IMR-90 (cell line): ENCODE data around the gene PLCG1. TPM values are rescaled to one million over a fixed set of nuclear protein-coding genes. Genes with fewer than 3 reads are reported as not detected.

ENCODE experiments used
- ATAC-seq: fragments of 200-7000 bp; cut with Tn5 transposase; 2 replicates; pipeline ENCODE4 v1.9.1; 2020; ENCODE audit warnings: low read depth, mild to moderate bottlenecking, moderate library complexity
- BruUV-seq: library from RNA; stranded (reverse); fragments of 400-500 nt; replicated peaks from 2 replicates; lab custom pipeline; 2021; lab: Mats Ljungman, UMichigan
- CTCF ChIA-PET: fragments of 300-600 bp; formaldehyde crosslinking; extraction: SDS; loops from one replicate; lab custom pipeline; 2021; ENCODE audit warnings: antibody characterized with exemption; lab: Yijun Ruan, JAX
- POLR2A ChIA-PET: fragments of 300-600 bp; sonication (Branson Sonifier 250); formaldehyde crosslinking; loops from one replicate; lab custom pipeline; 2022; ENCODE audit warnings: antibody characterized with exemption; ENCODE audit not compliant: unreplicated experiment; lab: Charles Lee
- DNase-seq: peaks from one replicate; pipeline ENCODE4 v3.0.0; 2013
- H2AFZ ChIP-seq: replicated peaks from 2 replicates; pipeline ENCODE3; 2013; ENCODE audit warnings: low read length, mild to moderate bottlenecking; ENCODE audit not compliant: poor library complexity
- H2AK5ac ChIP-seq: 2 replicates; pipeline ENCODE4 v1.6.1; 2013; ENCODE audit warnings: low read depth, low read length, inconsistent platforms
- H2AK9ac ChIP-seq: replicated peaks from 2 replicates; pipeline ENCODE3; 2013; ENCODE audit warnings: mild to moderate bottlenecking, low read depth, low read length, moderate library complexity; ENCODE audit not compliant: poor library complexity
- H2BK120ac ChIP-seq: 2 replicates; pipeline ENCODE4 v1.6.1; 2013; ENCODE audit warnings: low read depth, low read length, inconsistent platforms
- H2BK15ac ChIP-seq: 3 replicates; pipeline ENCODE4 v1.6.1; 2013; ENCODE audit warnings: low read depth, low read length, inconsistent platforms
- H2BK20ac ChIP-seq: 2 replicates; pipeline ENCODE4 v1.6.1; 2013; ENCODE audit warnings: low read depth, mild to moderate bottlenecking, inconsistent platforms, low read length, moderate library complexity
- H2BK5ac ChIP-seq: 2 replicates; pipeline ENCODE4 v1.6.1; 2013; ENCODE audit warnings: mild to moderate bottlenecking, low read depth, low read length, inconsistent platforms; ENCODE audit not compliant: poor library complexity, severe bottlenecking
- H3K14ac ChIP-seq: replicated peaks from 2 replicates; pipeline ENCODE4 v1.6.1; 2013; ENCODE audit warnings: low read depth, low read length, inconsistent platforms
- H3K18ac ChIP-seq: 2 replicates; pipeline ENCODE4 v1.6.1; 2013; ENCODE audit warnings: low read depth, low read length, control low read depth
- H3K23ac ChIP-seq: 2 replicates; pipeline ENCODE4 v1.6.1; 2013; ENCODE audit warnings: low read depth, low read length, inconsistent platforms
- H3K27ac ChIP-seq: 2 replicates; pipeline ENCODE4 v1.5.1; 2013; ENCODE audit warnings: mild to moderate bottlenecking, control low read depth, low read length; ENCODE audit not compliant: insufficient read depth
- H3K27me3 ChIP-seq: 2 replicates; pipeline ENCODE4 v1.6.1; 2013; ENCODE audit warnings: low read length; ENCODE audit not compliant: control insufficient read depth, insufficient read depth
- H3K36me3 ChIP-seq: 2 replicates; pipeline ENCODE4 v1.6.1; 2013; ENCODE audit warnings: low read length, mixed read lengths; ENCODE audit not compliant: control insufficient read depth, insufficient read depth
- H3K4ac ChIP-seq: 2 replicates; pipeline ENCODE4 v1.6.1; 2013; ENCODE audit warnings: low read depth, low read length, inconsistent platforms
- H3K4me1 ChIP-seq: 2 replicates; pipeline ENCODE4 v1.6.1; 2013; ENCODE audit warnings: low read length, mixed read lengths; ENCODE audit not compliant: control insufficient read depth, insufficient read depth
- H3K4me2 ChIP-seq: 2 replicates; pipeline ENCODE4 v1.6.1; 2013; ENCODE audit warnings: low read depth, mild to moderate bottlenecking, control low read depth, low read length, moderate library complexity
- H3K4me3 ChIP-seq: 2 replicates; pipeline ENCODE4 v1.5.1; 2013; ENCODE audit warnings: low read depth, mild to moderate bottlenecking, control low read depth, low read length, moderate library complexity; ENCODE audit not compliant: insufficient read depth
- H3K56ac ChIP-seq: 2 replicates; pipeline ENCODE4 v1.6.1; 2013; ENCODE audit warnings: low read length, inconsistent platforms; ENCODE audit not compliant: insufficient read depth; ENCODE audit errors: extremely low read depth
- H3K79me1 ChIP-seq, 2 experiments: 2 replicates each; pipeline ENCODE4 v1.6.1; 2013; ENCODE audit warnings: low read length in 2 of 2, inconsistent platforms in 1 of 2, low read depth in 1 of 2
- H3K9ac ChIP-seq: 2 replicates; pipeline ENCODE4 v1.6.1; 2013; ENCODE audit warnings: low read depth, low read length, control low read depth
- H3K9me1 ChIP-seq: 2 replicates; pipeline ENCODE4 v1.6.1; 2013; ENCODE audit warnings: low read length, inconsistent platforms; ENCODE audit not compliant: insufficient read depth
- H3K9me3 ChIP-seq: 2 replicates; pipeline ENCODE4 v1.6.1; 2013; ENCODE audit warnings: low read length; ENCODE audit not compliant: control insufficient read depth, insufficient read depth
- H4K20me1 ChIP-seq: 2 replicates; pipeline ENCODE4 v1.6.1; 2013; ENCODE audit warnings: low read length, inconsistent platforms; ENCODE audit not compliant: insufficient read depth
- H4K5ac ChIP-seq: 2 replicates; pipeline ENCODE4 v1.6.1; 2013; ENCODE audit warnings: mild to moderate bottlenecking, low read depth, low read length, control low read depth
- H4K8ac ChIP-seq, 2 experiments: 2 replicates each; pipeline ENCODE4 v1.6.1; 2013; ENCODE audit warnings: low read depth in 2 of 2, low read length in 2 of 2, control low read depth in 1 of 2, inconsistent platforms in 1 of 2
- H4K91ac ChIP-seq: 2 replicates; pipeline ENCODE4 v1.6.1; 2013; ENCODE audit warnings: low read depth, low read length, inconsistent platforms; ENCODE audit not compliant: insufficient read depth
- CHD1 ChIP-seq: IDR thresholded peaks from 2 replicates; pipeline ENCODE4 v1.6.1; 2012; ENCODE audit warnings: low read depth, low read length, improper control_type of control experiment
- FOS ChIP-seq: fragments of 150-350 bp; IDR thresholded peaks from 2 replicates; pipeline ENCODE4 v1.6.1; 2016; ENCODE audit warnings: low read depth, low read length
- NFE2L2 ChIP-seq: fragments of 150-350 bp; IDR thresholded peaks from 2 replicates; pipeline ENCODE4 v1.6.1; 2016; ENCODE audit warnings: low read depth, mild to moderate bottlenecking, low read length
- RFX5 ChIP-seq: IDR thresholded peaks from 2 replicates; pipeline ENCODE4 v1.8.0; 2012; ENCODE audit warnings: low read depth, mild to moderate bottlenecking, low read length, moderate library complexity
- SMC3 ChIP-seq: fragments of 150-350 bp; IDR thresholded peaks from 2 replicates; pipeline ENCODE4 v1.6.1; 2016; ENCODE audit warnings: low read depth, mild to moderate bottlenecking, antibody characterized with exemption, low read length, moderate library complexity
- USF2 ChIP-seq: fragments of 150-350 bp; IDR thresholded peaks from 2 replicates; pipeline ENCODE4 v1.6.1; 2017; ENCODE audit warnings: mild to moderate bottlenecking, antibody characterized with exemption, low read length, low read depth
- WGBS, 2 experiments: methylation state at CpG; one replicate each; pipeline versions ENCODE4 v1.1.5 to v1.1.7; 2013; ENCODE audit warnings: missing lambda C conversion rate in 2 of 2; ENCODE audit not compliant: insufficient read length in 1 of 2; ENCODE audit errors: extremely low coverage in 2 of 2; 5-methylcytosine and 5-hydroxymethylcytosine counted together
- dilution Hi-C: fragments of 300-500 bp; cut with HindIII; formaldehyde crosslinking; loops from one replicate; pipeline ENCODE4 v1.14.3; 2018; ENCODE audit warnings: low sequenced_read_pairs; ENCODE audit not compliant: unreplicated experiment
- in situ Hi-C: fragments of 300-500 bp; cut with MboI; formaldehyde crosslinking; loops from 3 replicates; pipeline ENCODE4 v1.14.3; 2019; ENCODE audit warnings: low sequenced_read_pairs, inconsistent platforms, mixed read lengths
- intact Hi-C: fragments of 100-400 bp; cut with micrococcal nuclease; formaldehyde crosslinking; loops from 2 replicates; pipeline ENCODE4 v1.10.0; 2022
- polyA plus RNA-seq, 3 experiments: library from polyadenylated mRNA; depleted of rRNA; stranded (reverse); fragments of >200 nt; gene quantifications; 2 replicates each; pipeline ENCODE4 v1.2.3, GENCODE V29; 2012; ENCODE audit warnings: low replicate concordance in 1 of 3
- total RNA-seq: library from RNA; depleted of rRNA; stranded (reverse); fragments of >200 nt; gene quantifications from 2 replicates; pipeline ENCODE4 v1.2.3, GENCODE V29; 2012

Gene PLCG1
- total and polyA plus RNA-seq, 2 of the 4 experiments (the other 2 are of a cell fraction) = 59.1 to 69.1 TPM

- Histone ChIP-seq H3K79me1 (peaks cover 19 to 56% of the 10 kb centered on the region in 2 experiments), H3K27ac (no peak overlapping the region), H3K36me3 (peaks cover 31% of the 10 kb centered on the region), H3K9ac (no peak overlapping the region), H2AK9ac (no peak overlapping the region), H3K56ac (no peak overlapping the region), H4K5ac (no peak overlapping the region), H3K27me3 (no peaks in the 10 kb centered on the region), H3K18ac (no peak overlapping the region), H2BK120ac (no peak overlapping the region), H2BK15ac (no peak overlapping the region), H3K9me3 (peaks cover 7% of the 10 kb centered on the region), H3K9me1 (peaks cover 10% of the 10 kb centered on the region; the same call in 1 of the 2 replicates), H3K14ac (no peak overlapping the region), H2AFZ (no peak overlapping the region), H4K91ac (no peak overlapping the region), H3K4ac (no peak overlapping the region), H2AK5ac (no peak overlapping the region), H4K20me1 (peaks cover 2% of the 10 kb centered on the region; the same call in 1 of the 2 replicates), H3K4me1 (0 out of 2 replicates have a peak, but pooled peaks cover 1% of the 10 kb centered on the region), H2BK5ac (no peak overlapping the region), H2BK20ac (no peak overlapping the region), H3K4me2 (no peak overlapping the region), H4K8ac (no peak overlapping the region), H3K4me3 (no peak overlapping the region), H3K23ac (no peak overlapping the region)
- no peak for ATAC-seq
- DNase-seq = no peak
- TF ChIP-seq FOS (no peak), RFX5 (no peak), CHD1 (no peak), NFE2L2 (no peak), SMC3 (no peak), USF2 (no peak)
- WGBS, 2 experiments = 86% methylated on average over 7 of the region's 8 CpGs; no CpG with 5 or more reads in 1 of the 2 experiments
- ChIA-PET POLR2A (no interaction called here), CTCF (interaction anchor here (0.7 to 0.8 kb wide), 3 partner anchors 13 to 30 kb away, joined by 3 read pairs; no protein-coding TSS in a partner anchor)
- dilution Hi-C loops = no loop called here
- intact Hi-C loops = no loop called here
- in situ Hi-C loops = no loop called here
- BruUV-seq = no TSS peak
These were observed 64.4 kb downstream of the PLCG1 start for GRCh38 chr20:41201760-41202159.
